BJ (cell line): Measurements from ENCODE around the gene WDR38. TPM values are rescaled to one million over a fixed set of nuclear protein-coding genes. Genes with fewer than 3 reads are reported as not detected.

Experiments
- CTCF ChIA-PET: fragments of 350-600 bp; formaldehyde crosslinking; extraction: SDS; loops from one replicate; lab custom pipeline; 2021; ENCODE audit warnings: antibody characterized with exemption, inconsistent platforms; lab: Yijun Ruan, JAX
- POLR2A ChIA-PET: fragments of 300-600 bp; sonication (Branson Sonifier 250); formaldehyde crosslinking; extraction: SDS; loops from one replicate; lab custom pipeline; 2021; ENCODE audit warnings: antibody characterized with exemption; lab: Charles Lee
- DNase-seq: peaks from one replicate; pipeline ENCODE4 v3.0.0-alpha.2; 2011; ENCODE audit warnings: low read depth
- H3K27me3 ChIP-seq: 2 replicates; pipeline ENCODE4 v1.6.0; 2011; ENCODE audit warnings: low read length; ENCODE audit not compliant: control insufficient read depth, insufficient read depth
- H3K36me3 ChIP-seq: 2 replicates; pipeline ENCODE4 v1.5.1; 2011; ENCODE audit warnings: low read length; ENCODE audit not compliant: control insufficient read depth, insufficient read depth
- H3K4me3 ChIP-seq: 2 replicates; pipeline ENCODE4 v1.5.1; 2011; ENCODE audit warnings: low read depth, mild to moderate bottlenecking, control low read depth, low read length
- CTCF ChIP-seq: IDR thresholded peaks from 2 replicates; pipeline ENCODE4 v1.5.1; 2011; ENCODE audit warnings: low read depth, mild to moderate bottlenecking, control low read depth, inconsistent platforms, low read length, moderate library complexity; ENCODE audit not compliant: insufficient read depth
- polyA plus RNA-seq: library from polyadenylated mRNA; depleted of rRNA; stranded (reverse); fragments of >200 nt; gene quantifications from 2 replicates; pipeline ENCODE4 v1.2.3, GENCODE V29; 2011

The WDR38 gene
- polyA plus RNA-seq, 1 experiment: not detected

GRCh38 chr9:124809211-124809610 is 44.0 kb upstream of the WDR38 start:
- ChIA-PET POLR2A (no interaction called here), CTCF (interaction anchor here (0.7 to 2.1 kb wide), 3 partner anchors 14 to 44 kb away, joined by 3 to 9 read pairs (median 5); partner anchors contain the start of genes OLFML2A and WDR38)
- TF ChIP-seq CTCF: no peak

GRCh38 chr9:124809741-124810500 is 43.3 kb upstream of the WDR38 start:
- DNase-seq: no peak
- POLR2A ChIA-PET: no interaction called here
- Histone ChIP-seq H3K36me3 (no peaks in the 10 kb centered on the region), H3K4me3 (no peak overlapping the region), H3K27me3 (no peaks in the 10 kb centered on the region)
- no peak for TF ChIP-seq CTCF
- CTCF ChIA-PET: interaction anchor here (1.4 to 5.4 kb wide), 3 partner anchors 30 to 44 kb away, joined by 3 to 46 read pairs (median 5); partner anchors contain the start of genes OLFML2A and WDR38

More at GRCh38 chr9:124809211-124809610, 44.0 kb upstream of the WDR38 start:
- no peak overlapping the region for H3K4me3 ChIP-seq
- no peak for DNase-seq
- no peaks in the 10 kb centered on the region for H3K36me3 ChIP-seq
- no peaks in the 10 kb centered on the region for H3K27me3 ChIP-seq

GRCh38 chr9:124810663-124811355 is 42.5 kb upstream of the WDR38 start:
- no peak for DNase-seq
- no peak for TF ChIP-seq CTCF
- ChIA-PET POLR2A (no interaction called here), CTCF (interaction anchor here (1.4 to 5.4 kb wide), 2 partner anchors 30 to 43 kb away, joined by 3 to 46 read pairs; partner anchors contain the start of gene WDR38)
- Histone ChIP-seq H3K27me3 (no peaks in the 10 kb centered on the region), H3K4me3 (no peak overlapping the region), H3K36me3 (no peaks in the 10 kb centered on the region)

- H3K27me3 ChIP-seq: no peaks in the 10 kb centered on the region
- TF ChIP-seq CTCF: peak; percentile 24; the same call in 1 of the 2 replicates
- CTCF ChIA-PET: interaction anchor here (1.0 to 5.4 kb wide), 5 partner anchors 28 to 41 kb away, joined by 3 to 46 read pairs (median 8); partner anchors contain the start of genes NR6A1, OLFML2A and WDR38
- no peaks in the 10 kb centered on the region for H3K36me3 ChIP-seq
- no peak overlapping the region for H3K4me3 ChIP-seq
- DNase-seq: peak; percentile 98
- POLR2A ChIA-PET: interaction anchor here (0.7 kb wide), 1 partner anchor 33 kb away, joined by 3 read pairs; no protein-coding TSS in a partner anchor
These were observed 40.8 kb upstream of the WDR38 start for GRCh38 chr9:124812441-124812876.

GRCh38 chr9:124813041-124813440 is 40.2 kb upstream of the WDR38 start:
- POLR2A ChIA-PET: interaction anchor here (0.7 kb wide), 1 partner anchor 33 kb away, joined by 3 read pairs; no protein-coding TSS in a partner anchor
- CTCF ChIA-PET: interaction anchor here (1.9 to 5.4 kb wide), 4 partner anchors 27 to 41 kb away, joined by 8 to 46 read pairs (median 10); partner anchors contain the start of genes OLFML2A and WDR38
- no peak for TF ChIP-seq CTCF
- Histone ChIP-seq H3K36me3 (no peaks in the 10 kb centered on the region), H3K27me3 (no peaks in the 10 kb centered on the region), H3K4me3 (no peak overlapping the region)
- no peak for DNase-seq
